HFFc6 (cell line): ENCODE data around the gene ADRM1. TPM values are rescaled to one million over a fixed set of nuclear protein-coding genes. Genes with fewer than 3 reads are reported as not detected.

Experiments used
- DNase-seq: peaks from one replicate; pipeline ENCODE4 v3.0.0-alpha.2; 2018
- H3K27ac Mint-ChIP-seq: 2 replicates; pipeline ENCODE4 v1.8.0; 2020; ENCODE audit warnings: mild to moderate bottlenecking, mixed read lengths
- H3K27me3 Mint-ChIP-seq: 2 replicates; pipeline ENCODE4 v1.8.0; 2021; ENCODE audit warnings: mild to moderate bottlenecking, moderate library complexity, mixed read lengths; ENCODE audit not compliant: insufficient read depth
- H3K36me3 Mint-ChIP-seq: 2 replicates; pipeline ENCODE4 v1.8.0; 2021; ENCODE audit warnings: low read depth, mixed read lengths
- H3K4me1 Mint-ChIP-seq: 2 replicates; pipeline ENCODE4 v1.8.0; 2020; ENCODE audit warnings: low read depth, mixed read lengths
- H3K4me3 Mint-ChIP-seq: 2 replicates; pipeline ENCODE4 v1.8.0; 2020; ENCODE audit warnings: mild to moderate bottlenecking, moderate library complexity, mixed read lengths
- H3K9me3 Mint-ChIP-seq: 2 replicates; pipeline ENCODE4 v1.8.0; 2020; ENCODE audit warnings: mild to moderate bottlenecking, mixed read lengths
- CTCF ChIP-seq: fragments of 200-600 bp; sonication (generic); IDR thresholded peaks from 2 replicates; pipeline ENCODE4 v1.5.0; 2021; ENCODE audit warnings: antibody characterized with exemption, mild to moderate bottlenecking
- total RNA-seq, 6 experiments: library from RNA; stranded (reverse); fragmentation: NEBNext Ultra II Directional; extraction: Animal tissue kit (Norgen Biotek cat#: 25700); gene quantifications; 2 replicates in 1 of 6; 3 replicates in 5 of 6; pipeline ENCODE4 v1.2.3, GENCODE V29; 2021

Gene ADRM1
- total RNA-seq, 6 experiments from 2014 or later = 126 to 133 (median 129) TPM

- no peaks in the 10 kb centered on the region for H3K36me3 Mint-ChIP-seq
- no peak overlapping the region for H3K27ac Mint-ChIP-seq
These were observed 30.4 kb downstream of the ADRM1 start for GRCh38 chr20:62332989-62333819.

GRCh38 chr20:62333820-62334595 lies 31.2 kb downstream of the ADRM1 start:
- no peaks in the 10 kb centered on the region for H3K4me1 Mint-ChIP-seq
- H3K9me3 Mint-ChIP-seq = no peaks in the 10 kb centered on the region
- DNase-seq = no peak
- H3K4me3 Mint-ChIP-seq = no peak overlapping the region
- peaks cover 3% of the 10 kb centered on the region for H3K27me3 Mint-ChIP-seq
- TF ChIP-seq CTCF = no peak
- H3K27ac Mint-ChIP-seq = no peak overlapping the region
- no peaks in the 10 kb centered on the region for H3K36me3 Mint-ChIP-seq

More at GRCh38 chr20:62332989-62333819, 30.4 kb downstream of the ADRM1 start:
- peaks cover 3% of the 10 kb centered on the region for H3K27me3 Mint-ChIP-seq
- H3K9me3 Mint-ChIP-seq = no peaks in the 10 kb centered on the region
- H3K4me1 Mint-ChIP-seq = no peaks in the 10 kb centered on the region
- no peak for TF ChIP-seq CTCF
- H3K4me3 Mint-ChIP-seq = no peak overlapping the region
- no peak for DNase-seq

- H3K4me1 Mint-ChIP-seq = no peaks in the 10 kb centered on the region
- H3K27me3 Mint-ChIP-seq = peaks cover 3% of the 10 kb centered on the region
- no peak for DNase-seq
- no peak overlapping the region for H3K27ac Mint-ChIP-seq
- H3K36me3 Mint-ChIP-seq = 0 out of 2 replicates have a peak, but pooled peaks cover 3% of the 10 kb centered on the region
- H3K9me3 Mint-ChIP-seq = no peaks in the 10 kb centered on the region
- no peak for TF ChIP-seq CTCF
- H3K4me3 Mint-ChIP-seq = no peak overlapping the region
These were observed 32.1 kb downstream of the ADRM1 start for GRCh38 chr20:62334881-62335280.

- DNase-seq = no peak
- Mint-ChIP-seq H3K4me3 (no peak overlapping the region), H3K4me1 (no peaks in the 10 kb centered on the region), H3K27me3 (peaks cover 3% of the 10 kb centered on the region), H3K9me3 (no peaks in the 10 kb centered on the region), H3K36me3 (0 out of 2 replicates have a peak, but pooled peaks cover 5% of the 10 kb centered on the region), H3K27ac (no peak overlapping the region)
- no peak for TF ChIP-seq CTCF
These were observed 32.7 kb downstream of the ADRM1 start for GRCh38 chr20:62335532-62335931.

GRCh38 chr20:62336329-62336728 lies 33.5 kb downstream of the ADRM1 start:
- no peaks in the 10 kb centered on the region for H3K4me1 Mint-ChIP-seq
- no peaks in the 10 kb centered on the region for H3K9me3 Mint-ChIP-seq
- 0 out of 2 replicates have a peak, but pooled peaks cover 5% of the 10 kb centered on the region for H3K36me3 Mint-ChIP-seq
- DNase-seq = no peak
- H3K27me3 Mint-ChIP-seq = peaks cover 3% of the 10 kb centered on the region
- H3K4me3 Mint-ChIP-seq = no peak overlapping the region
- no peak overlapping the region for H3K27ac Mint-ChIP-seq
- TF ChIP-seq CTCF = no peak
